SHP77 treated with DMSO at 0.1 percent for 48 hours (cell line): ENCODE measurements around the gene EPB41L3.

Experiments
- DNase-seq: peaks from one replicate; lab custom pipeline; 2025; lab: John Stamatoyannopoulos, UW

The EPB41L3 gene

DNA sequence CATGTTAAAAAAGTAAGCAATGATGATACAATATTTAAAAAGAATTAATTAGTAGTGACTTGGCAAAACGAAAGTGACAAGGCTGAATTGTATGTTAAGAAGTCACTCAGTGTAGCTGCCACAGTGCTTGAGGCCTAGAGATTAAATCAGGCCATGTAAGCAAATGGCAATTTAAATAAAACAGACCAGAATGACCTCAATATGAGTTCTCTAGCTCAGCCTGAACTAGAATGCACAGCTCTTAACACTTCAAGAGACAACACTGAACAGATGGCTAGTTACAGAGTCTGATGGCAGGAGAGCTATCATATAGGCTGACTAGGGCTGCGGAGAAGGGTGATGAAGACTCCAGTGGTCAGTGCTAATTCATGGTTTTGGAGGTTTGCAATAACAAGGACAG, 130.3 kb downstream of the EPB41L3 start:
- DNase-seq, result no peak

DNA sequence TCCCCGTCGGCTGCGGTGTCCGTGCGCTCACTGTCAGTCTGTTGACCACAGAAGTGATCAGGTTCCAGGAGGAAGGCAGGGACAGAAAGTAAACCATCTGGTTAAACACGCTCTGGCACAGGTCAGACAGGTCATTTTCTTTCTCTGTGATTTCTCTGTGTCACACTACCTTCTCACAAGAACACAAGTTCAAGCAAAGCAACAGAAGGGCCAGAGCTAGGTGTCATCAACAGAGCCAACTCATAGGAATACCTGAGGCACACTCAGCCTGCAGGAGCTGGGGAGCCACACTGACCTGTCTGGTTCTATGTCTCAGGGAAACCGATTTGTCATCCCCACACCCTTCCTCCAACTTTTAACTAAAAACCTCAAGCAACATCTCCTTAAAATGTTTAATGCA, 133.2 kb downstream of the EPB41L3 start:
- DNase-seq, result no peak

GRCh38 chr18:5398269-5398668, 145.5 kb downstream of the EPB41L3 start:
- DNase-seq, result no peak

DNA sequence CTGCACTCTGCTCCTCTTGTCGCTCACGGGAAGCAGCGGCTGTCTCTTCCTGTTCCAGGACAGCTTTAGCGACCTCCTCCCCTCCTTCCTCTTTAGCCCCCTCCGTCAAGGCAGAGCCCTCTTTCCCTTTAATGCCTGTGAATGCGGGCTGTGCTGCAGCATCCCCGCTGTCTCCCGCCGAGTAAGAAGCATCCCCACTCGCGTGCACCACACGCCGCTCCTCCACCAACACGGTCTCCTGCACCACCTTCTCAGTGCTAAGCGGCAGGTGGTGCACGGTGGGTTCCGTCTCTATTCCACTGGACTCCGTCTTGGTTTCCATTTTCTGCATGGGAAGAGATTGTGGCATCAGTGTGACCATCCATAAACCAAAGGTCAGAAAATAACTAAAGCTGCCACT, 146.7 kb downstream of the EPB41L3 start:
- no peak for DNase-seq

DNA sequence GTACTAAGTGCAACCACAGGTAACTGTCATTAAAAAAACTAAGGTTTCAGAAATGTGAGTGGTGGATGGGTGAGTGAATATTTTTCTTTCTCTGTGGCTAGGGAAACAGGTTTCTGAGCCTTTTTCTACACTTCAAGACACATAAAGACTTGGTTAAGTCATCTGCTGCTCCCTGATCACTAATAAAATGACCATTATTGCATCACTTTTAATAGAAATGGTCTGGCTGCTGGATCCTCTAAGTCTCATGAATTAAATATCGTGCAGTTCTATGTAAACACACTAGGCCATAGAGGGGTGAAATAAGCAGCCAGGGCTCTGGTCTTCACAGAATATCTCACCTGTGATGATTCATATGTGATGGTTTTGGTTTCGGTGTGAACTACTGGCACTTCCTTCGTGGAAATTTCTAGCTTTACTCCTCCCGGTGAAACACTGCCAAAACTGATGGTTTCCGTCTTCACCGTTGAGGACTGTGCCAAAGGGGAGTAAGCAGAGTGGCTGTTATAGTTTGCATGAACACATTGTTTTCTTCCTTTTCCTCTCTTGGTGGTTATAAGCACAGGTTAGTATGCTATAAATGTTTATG, 147.8 kb downstream of the EPB41L3 start:
- DNase-seq, result no peak

DNA sequence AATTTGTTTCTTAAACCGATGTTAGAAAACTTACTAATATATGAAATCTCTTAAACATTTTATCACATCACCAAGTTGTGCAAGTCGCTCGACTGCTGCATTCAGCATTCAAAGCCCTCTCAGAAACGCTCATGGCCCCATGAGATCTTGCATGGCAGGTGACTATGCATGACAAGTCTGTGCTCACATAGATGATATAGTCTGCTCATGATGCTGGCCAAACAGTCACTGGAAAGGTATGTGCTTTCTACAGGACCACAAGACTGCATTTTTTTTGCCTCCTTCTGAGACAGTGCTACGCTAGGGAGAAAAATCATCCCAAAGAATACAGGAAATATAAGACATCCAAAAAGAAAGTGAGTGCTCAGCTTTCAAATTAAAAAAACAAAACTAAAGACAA, 150.0 kb downstream of the EPB41L3 start:
- no peak for DNase-seq

GRCh38 chr18:5391409-5391808, 152.4 kb downstream of the EPB41L3 start:
- DNase-seq, result no peak

DNA sequence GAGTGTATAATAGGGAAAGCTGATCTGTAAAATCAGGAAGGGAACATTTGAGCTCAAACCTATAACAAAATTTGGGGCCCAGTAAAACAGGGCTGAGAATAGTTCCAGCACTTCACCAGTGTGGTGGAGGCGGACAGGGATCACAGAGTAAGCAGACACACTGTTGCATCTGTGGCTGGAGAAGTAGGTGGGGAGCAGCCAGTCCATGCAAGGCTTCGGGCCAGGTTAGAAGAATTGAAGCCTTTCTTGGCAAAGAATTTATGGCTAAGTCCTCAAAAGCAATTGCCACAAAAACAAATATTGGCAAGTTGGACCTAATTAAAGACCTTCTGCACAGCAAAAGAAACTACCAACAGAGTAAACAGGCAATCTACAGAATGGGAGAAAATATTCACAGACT, 154.4 kb downstream of the EPB41L3 start:
- no peak for DNase-seq

GRCh38 chr18:5388896-5389295, 154.9 kb downstream of the EPB41L3 start:
- no peak for DNase-seq

DNA sequence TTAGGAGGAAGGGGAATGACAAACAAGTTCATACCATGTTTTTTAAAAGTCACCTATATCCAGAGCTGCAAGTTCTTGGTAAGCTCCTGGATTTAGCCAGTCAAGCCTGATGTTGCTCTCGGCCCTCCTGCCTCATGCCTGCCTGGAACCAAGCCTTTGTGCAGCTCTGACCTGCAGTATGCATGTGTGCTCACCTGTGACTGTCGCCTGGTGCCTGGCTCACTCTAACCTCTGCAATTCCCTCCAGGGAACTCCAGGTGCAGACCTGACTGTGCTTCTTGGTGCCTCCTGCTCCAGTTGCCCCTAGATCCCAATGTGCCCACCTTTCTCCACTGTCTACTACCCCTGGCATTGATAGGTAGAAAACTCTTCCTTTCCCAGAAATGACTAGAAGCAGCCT, 163.2 kb downstream of the EPB41L3 start:
- DNase-seq, result no peak

- no peak for DNase-seq
These were observed 166.8 kb downstream of the EPB41L3 start for GRCh38 chr18:5376986-5377385.

- DNase-seq, result no peak
These were observed 173.5 kb downstream of the EPB41L3 start for GRCh38 chr18:5370332-5370731.

DNA sequence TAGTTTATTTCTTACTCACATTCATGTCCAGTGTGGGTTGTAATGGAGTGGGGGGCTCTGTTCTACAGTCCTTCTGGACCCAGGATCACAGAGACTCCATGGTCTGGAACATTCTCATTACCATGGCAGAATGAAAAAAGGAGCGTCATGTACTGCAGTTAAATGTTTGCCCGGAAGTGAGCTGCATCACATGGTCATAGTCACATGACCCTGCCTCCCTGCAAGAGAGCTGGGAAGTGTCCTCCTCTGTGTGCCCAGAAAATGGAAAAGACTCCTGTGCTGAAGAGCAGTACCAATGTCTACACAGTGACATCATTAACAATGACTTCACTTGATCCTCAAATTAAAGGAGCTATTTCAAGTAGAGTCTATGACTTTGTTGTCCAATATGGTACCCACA, 174.3 kb downstream of the EPB41L3 start:
- no peak for DNase-seq

DNA sequence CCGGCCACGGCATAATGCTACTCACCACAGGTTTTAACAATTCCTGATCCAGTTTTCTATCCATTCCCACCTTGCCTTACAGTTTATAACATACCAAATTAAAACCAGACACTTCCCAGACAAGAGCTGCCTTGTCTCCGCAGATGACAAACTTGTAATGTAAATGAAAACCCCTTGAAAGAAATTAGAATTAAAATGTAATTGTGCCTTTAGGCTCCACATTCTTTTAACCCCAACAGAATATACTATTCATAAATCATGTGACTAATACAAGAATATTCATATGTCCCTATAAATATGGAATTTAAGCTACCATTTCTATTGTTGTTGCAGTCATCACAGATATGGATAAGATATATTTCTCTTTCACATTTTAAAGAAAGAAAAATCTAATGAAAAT, 178.4 kb downstream of the EPB41L3 start:
- DNase-seq, result no peak

- DNase-seq, result no peak
These were observed 193.2 kb downstream of the EPB41L3 start for GRCh38 chr18:5350636-5351035.
